Stimulated activated CD8-positive, alpha-beta memory T cell treated with anti-CD3 and anti-CD28 coated beads, Interleukin-12 subunit alpha, Interleukin-12 subunit beta, amount 100 ng/mL, for 24 hours (primary cell): ENCODE results near the gene CILP.
"Not testable (repeated sequence)": the region's sequence is repeated elsewhere in the genome, so short reads cannot be mapped to it uniquely, and the experiment has no call there.

Experiments
- DNase-seq: peaks from one replicate; pipeline ENCODE4 v3.0.0-alpha.2; 2020; ENCODE audit errors: extremely low read depth

CILP gene

GRCh38 chr15:65196637-65197336, 14.5 kb downstream of the CILP start:
- DNase-seq, result no peak

- no peak for DNase-seq
Observed at GRCh38 chr15:65195548-65195923, 15.7 kb downstream of the CILP start.

- DNase-seq, result no peak
Observed at GRCh38 chr15:65194826-65195547, 16.3 kb downstream of the CILP start.

- DNase-seq, result no peak
Observed at GRCh38 chr15:65192016-65192415, 19.3 kb downstream of the CILP start.

GRCh38 chr15:65189102-65189740, 22.1 kb downstream of the CILP start:
- no peak for DNase-seq

GRCh38 chr15:65188472-65188871, 22.8 kb downstream of the CILP start:
- not testable (repeated sequence) for DNase-seq

- DNase-seq, result peak; percentile 78
Observed at GRCh38 chr15:65184868-65185717, 26.2 kb downstream of the CILP start, which contains the start of gene CLPX. Gene CLPX, minus strand, starts transcription at chr15:65185342. Its CDS starts 189 bp downstream, at chr15:65185153.

- peak; percentile 19 for DNase-seq
Observed at GRCh38 chr15:65184305-65184867, 26.9 kb downstream of the CILP start.

GRCh38 chr15:65183865-65184159, 27.5 kb downstream of the CILP start:
- DNase-seq, result no peak

- no peak for DNase-seq
Observed at GRCh38 chr15:65182538-65182937, 28.7 kb downstream of the CILP start.

GRCh38 chr15:65181582-65182353, 29.5 kb downstream of the CILP start:
- not testable (repeated sequence) for DNase-seq

- no peak for DNase-seq
Observed at GRCh38 chr15:65180167-65180566, 31.1 kb downstream of the CILP start.

- no peak for DNase-seq
Observed at GRCh38 chr15:65177901-65178300, 33.4 kb downstream of the CILP start.

GRCh38 chr15:65176056-65176455, 35.2 kb downstream of the CILP start:
- DNase-seq, result no peak

GRCh38 chr15:65175511-65175910, 35.8 kb downstream of the CILP start:
- no peak for DNase-seq

- DNase-seq, result no peak
Observed at GRCh38 chr15:65174509-65174908, 36.8 kb downstream of the CILP start.

GRCh38 chr15:65172531-65172930, 38.7 kb downstream of the CILP start:
- DNase-seq, result no peak

- DNase-seq, result no peak
Observed at GRCh38 chr15:65171428-65171827, 39.8 kb downstream of the CILP start.

GRCh38 chr15:65165875-65166274, 45.4 kb downstream of the CILP start:
- DNase-seq, result no peak

GRCh38 chr15:65164139-65164538, 47.1 kb downstream of the CILP start:
- DNase-seq, result no peak

- DNase-seq, result no peak
Observed at GRCh38 chr15:65163041-65163440, 48.2 kb downstream of the CILP start.
